Measurements from ENCODE around the gene OIP5. TPM values are rescaled to one million over a fixed set of nuclear protein-coding genes. Genes with fewer than 3 reads are reported as not detected.

The OIP5 gene
- total and polyA plus RNA-seq, 2 donors from 2014 or later: 0.94 TPM; not detected in 1

DNA sequence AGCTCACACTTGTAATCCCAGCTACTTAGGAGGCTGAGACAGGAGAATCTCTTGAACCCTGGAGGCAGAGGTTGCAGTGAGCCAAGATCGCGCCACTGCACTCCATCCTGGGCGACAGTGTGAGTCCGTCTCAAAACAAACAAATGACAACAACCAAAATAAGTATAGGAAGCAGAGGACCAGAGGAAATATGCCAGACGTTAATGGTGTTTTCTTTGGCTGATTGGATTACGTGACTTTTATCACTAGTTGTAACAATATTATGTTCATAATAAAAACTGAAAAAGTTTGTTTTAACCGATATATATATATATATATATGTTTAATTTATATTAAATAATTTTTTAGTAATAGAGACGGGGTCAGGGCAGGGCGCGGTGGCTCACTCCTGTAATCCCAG lies 22.0 kb upstream of the OIP5 start:
- FAIRE-seq (no peak), DNase-seq (no peak)
- Histone ChIP-seq H3K9ac (ENCODE audit: low read length in 3 of 3) (no peak overlapping the region), H3K27me3 (ENCODE audit: control insufficient read depth, insufficient read depth, low read length) (no peaks in the 10 kb centered on the region), H3K9me3 (ENCODE audit: control insufficient read depth in 2 of 3, insufficient read depth in 1 of 3, low read length in 3 of 3) (no peaks in the 10 kb centered on the region), H3K4me1 (ENCODE audit: control insufficient read depth in 2 of 3, insufficient read depth in 2 of 3, low read depth in 1 of 3, low read length in 3 of 3) (no peaks in the 10 kb centered on the region), H3K36me3 (ENCODE audit: control insufficient read depth in 2 of 3, insufficient read depth in 3 of 3, low read length in 3 of 3) (peaks cover 0 to 2% (median 0%) of the 10 kb centered on the region in 3 donors), H3K4me3 (ENCODE audit: low read length in 3 of 3) (no peak overlapping the region), H3K27ac (ENCODE audit: low read depth in 2 of 2, low read length in 2 of 2) (no peak overlapping the region)
- TF ChIP-seq, protein P1, sequence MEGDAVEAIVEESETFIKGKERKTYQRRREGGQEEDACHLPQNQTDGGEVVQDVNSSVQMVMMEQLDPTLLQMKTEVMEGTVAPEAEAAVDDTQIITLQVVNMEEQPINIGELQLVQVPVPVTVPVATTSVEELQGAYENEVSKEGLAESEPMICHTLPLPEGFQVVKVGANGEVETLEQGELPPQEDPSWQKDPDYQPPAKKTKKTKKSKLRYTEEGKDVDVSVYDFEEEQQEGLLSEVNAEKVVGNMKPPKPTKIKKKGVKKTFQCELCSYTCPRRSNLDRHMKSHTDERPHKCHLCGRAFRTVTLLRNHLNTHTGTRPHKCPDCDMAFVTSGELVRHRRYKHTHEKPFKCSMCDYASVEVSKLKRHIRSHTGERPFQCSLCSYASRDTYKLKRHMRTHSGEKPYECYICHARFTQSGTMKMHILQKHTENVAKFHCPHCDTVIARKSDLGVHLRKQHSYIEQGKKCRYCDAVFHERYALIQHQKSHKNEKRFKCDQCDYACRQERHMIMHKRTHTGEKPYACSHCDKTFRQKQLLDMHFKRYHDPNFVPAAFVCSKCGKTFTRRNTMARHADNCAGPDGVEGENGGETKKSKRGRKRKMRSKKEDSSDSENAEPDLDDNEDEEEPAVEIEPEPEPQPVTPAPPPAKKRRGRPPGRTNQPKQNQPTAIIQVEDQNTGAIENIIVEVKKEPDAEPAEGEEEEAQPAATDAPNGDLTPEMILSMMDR (IDR thresholded peaks at IDR 0.05; ENCODE audit: borderline replicate concordance, extremely low read depth, insufficient read depth): no peak
- intact Hi-C loops (cut with DNase I): no loop called here

DNA sequence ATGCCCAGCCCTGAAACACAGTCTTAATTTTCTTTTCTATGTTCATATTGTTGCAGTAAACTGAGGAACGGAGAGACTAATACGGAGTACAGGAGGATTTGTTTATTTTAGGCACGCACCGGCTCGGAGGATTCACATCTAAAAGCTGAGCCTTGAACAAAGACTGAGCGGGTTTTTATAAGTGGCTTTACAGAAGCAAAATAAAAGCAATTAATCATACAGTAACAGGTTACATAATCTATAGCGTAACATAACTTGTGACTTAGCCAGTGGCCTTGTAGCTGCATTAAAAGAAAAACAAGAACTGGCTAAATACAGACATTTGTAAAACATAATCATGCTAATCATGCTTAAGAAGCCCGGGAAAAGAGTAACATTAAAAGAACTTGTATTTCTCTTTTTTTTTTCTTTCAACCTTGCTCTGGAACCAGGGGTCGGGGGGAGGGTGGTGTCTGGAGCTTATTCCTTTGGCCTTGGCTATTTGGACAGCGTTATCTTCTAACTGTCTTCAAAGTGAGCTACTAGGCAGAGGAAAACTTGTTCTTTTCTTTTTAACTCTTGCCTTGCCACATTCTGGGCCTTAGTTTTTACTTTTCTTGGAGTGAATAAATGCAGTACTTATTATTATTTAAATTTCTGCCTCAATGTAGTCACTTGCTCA lies 17.8 kb upstream of the OIP5 start:
- Histone ChIP-seq H3K4me3 (ENCODE audit: low read length in 3 of 3) (no peak overlapping the region), H3K27ac (ENCODE audit: low read depth in 2 of 2, low read length in 2 of 2) (no peak overlapping the region), H3K36me3 (ENCODE audit: control insufficient read depth in 2 of 3, insufficient read depth in 3 of 3, low read length in 3 of 3) (peaks cover 0 to 2% (median 0%) of the 10 kb centered on the region in 3 donors), H3K4me1 (ENCODE audit: control insufficient read depth in 2 of 3, insufficient read depth in 2 of 3, low read depth in 1 of 3, low read length in 3 of 3) (no peaks in the 10 kb centered on the region), H3K9me3 (ENCODE audit: control insufficient read depth in 2 of 3, insufficient read depth in 1 of 3, low read length in 3 of 3) (no peaks in the 10 kb centered on the region), H3K27me3 (ENCODE audit: control insufficient read depth, insufficient read depth, low read length) (no peaks in the 10 kb centered on the region), H3K9ac (ENCODE audit: low read length in 3 of 3) (no peak overlapping the region)
- TF ChIP-seq, protein P1 (IDR thresholded peaks at IDR 0.05; ENCODE audit: borderline replicate concordance, extremely low read depth, insufficient read depth): no peak
- FAIRE-seq (no peak), DNase-seq (no peak)
- intact Hi-C loops (cut with DNase I): no loop called here

DNA sequence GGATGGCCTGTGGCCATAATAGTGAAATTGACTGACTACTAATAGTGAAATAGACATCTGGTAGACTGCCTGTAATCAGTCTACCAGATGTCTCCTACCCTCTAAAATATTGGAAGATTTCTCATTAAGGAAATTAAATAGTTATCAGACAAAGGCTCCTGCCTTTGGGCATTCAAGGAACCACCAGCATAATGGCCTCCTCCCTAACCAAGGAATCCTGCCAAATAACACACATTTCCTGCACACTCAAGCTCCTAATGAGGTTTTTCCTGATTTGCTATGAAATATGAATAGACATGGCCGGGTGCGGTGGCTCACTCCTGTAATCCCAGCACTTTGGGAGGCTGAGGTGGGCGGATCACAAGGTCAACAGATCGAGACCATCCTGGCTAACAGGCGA lies 14.8 kb upstream of the OIP5 start:
- H3K9me3 ChIP-seq (ENCODE audit: control insufficient read depth in 2 of 3, insufficient read depth in 1 of 3, low read length in 3 of 3): no peaks in the 10 kb centered on the region
- no peak for DNase-seq
- no peak overlapping the region for H3K9ac ChIP-seq (ENCODE audit: low read length in 3 of 3)
- H3K27me3 ChIP-seq (ENCODE audit: control insufficient read depth, insufficient read depth, low read length): no peaks in the 10 kb centered on the region
- intact Hi-C loops (cut with DNase I): no loop called here
- no peak for FAIRE-seq
- no peak overlapping the region for H3K27ac ChIP-seq (ENCODE audit: low read depth in 2 of 2, low read length in 2 of 2)
- no peaks in the 10 kb centered on the region for H3K36me3 ChIP-seq (ENCODE audit: control insufficient read depth in 2 of 3, insufficient read depth in 3 of 3, low read length in 3 of 3)
- no peak overlapping the region for H3K4me3 ChIP-seq (ENCODE audit: low read length in 3 of 3)
- TF ChIP-seq, protein P1 (IDR thresholded peaks at IDR 0.05; ENCODE audit: borderline replicate concordance, extremely low read depth, insufficient read depth): no peak
- no peaks in the 10 kb centered on the region for H3K4me1 ChIP-seq (ENCODE audit: control insufficient read depth in 2 of 3, insufficient read depth in 2 of 3, low read depth in 1 of 3, low read length in 3 of 3)

DNA sequence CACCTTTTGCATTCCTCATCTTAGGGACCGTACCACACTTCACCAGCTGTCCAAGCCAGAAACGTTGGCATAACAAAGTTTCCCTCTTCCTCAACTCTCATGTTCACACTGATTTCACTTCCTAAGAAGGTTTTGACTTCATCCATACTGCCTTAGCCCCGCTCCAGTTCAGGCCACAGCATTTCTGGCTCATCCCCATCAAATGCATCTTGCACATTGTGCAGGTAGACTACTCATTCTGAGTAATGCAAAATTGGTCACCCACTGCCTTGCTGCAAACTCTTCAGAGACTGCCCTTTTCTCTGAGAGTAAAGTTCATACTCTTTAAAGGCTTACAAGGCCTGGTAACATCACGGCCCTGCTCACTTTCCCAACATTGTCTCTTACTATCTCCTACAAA lies 9.1 kb upstream of the OIP5 start:
- DNase-seq (no peak), FAIRE-seq (no peak)
- Histone ChIP-seq H3K9me3 (ENCODE audit: control insufficient read depth in 2 of 3, insufficient read depth in 1 of 3, low read length in 3 of 3) (no peaks in the 10 kb centered on the region), H3K36me3 (ENCODE audit: control insufficient read depth in 2 of 3, insufficient read depth in 3 of 3, low read length in 3 of 3) (no peaks in the 10 kb centered on the region), H3K9ac (ENCODE audit: low read length in 3 of 3) (no peak overlapping the region), H3K4me3 (ENCODE audit: low read length in 3 of 3) (no peak overlapping the region), H3K4me1 (ENCODE audit: control insufficient read depth in 2 of 3, insufficient read depth in 2 of 3, low read depth in 1 of 3, low read length in 3 of 3) (no peaks in the 10 kb centered on the region), H3K27me3 (ENCODE audit: control insufficient read depth, insufficient read depth, low read length) (no peaks in the 10 kb centered on the region), H3K27ac (ENCODE audit: low read depth in 2 of 2, low read length in 2 of 2) (no peak overlapping the region)
- intact Hi-C loops (cut with DNase I): no loop called here
- TF ChIP-seq, protein P1 (IDR thresholded peaks at IDR 0.05; ENCODE audit: borderline replicate concordance, extremely low read depth, insufficient read depth): no peak
